ENCODE results near the gene NAA16. TPM values are rescaled to one million over a fixed set of nuclear protein-coding genes. Genes with fewer than 3 reads are reported as not detected.

NAA16 gene
- total and polyA plus RNA-seq, 2 donors (not counting 1 experiment from before 2014, with no cell fraction given): 14.3 to 33.5 TPM

DNA sequence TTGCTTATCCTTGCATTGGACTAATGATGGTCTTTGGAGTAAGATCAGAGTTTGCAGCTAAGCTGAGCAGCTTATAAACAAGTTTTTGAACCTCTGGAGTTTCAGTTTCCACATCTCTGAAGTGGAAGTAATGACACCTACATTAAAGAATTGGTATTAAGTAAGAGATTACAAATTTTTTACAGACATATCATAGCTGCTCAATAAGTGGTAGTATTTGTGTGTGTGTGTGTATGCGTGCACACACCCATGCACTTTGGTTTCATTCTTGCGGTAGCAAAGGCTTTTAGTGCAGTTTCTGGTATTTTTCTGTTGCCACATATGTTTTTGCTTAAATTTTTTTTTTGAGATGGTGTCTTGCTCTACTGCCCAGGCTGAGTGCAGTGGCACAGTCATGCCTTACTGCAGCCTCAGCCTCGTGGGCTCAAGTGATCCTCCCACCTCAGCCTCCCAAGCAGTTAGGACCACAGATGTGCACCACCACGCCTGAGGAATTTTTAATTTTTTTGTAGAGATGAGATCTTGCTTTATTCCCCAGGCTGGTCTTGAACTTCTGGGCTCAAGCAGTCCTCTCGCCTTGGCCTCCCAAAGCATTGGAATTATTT, 4.5 kb downstream of the NAA16 start:
- no peak for TF ChIP-seq EZH2 (IDR thresholded peaks at IDR 0.05; ENCODE audit: borderline replicate concordance, insufficient read depth, low read depth, low read length, poor library complexity, severe bottlenecking)
- TF ChIP-seq, protein P1, sequence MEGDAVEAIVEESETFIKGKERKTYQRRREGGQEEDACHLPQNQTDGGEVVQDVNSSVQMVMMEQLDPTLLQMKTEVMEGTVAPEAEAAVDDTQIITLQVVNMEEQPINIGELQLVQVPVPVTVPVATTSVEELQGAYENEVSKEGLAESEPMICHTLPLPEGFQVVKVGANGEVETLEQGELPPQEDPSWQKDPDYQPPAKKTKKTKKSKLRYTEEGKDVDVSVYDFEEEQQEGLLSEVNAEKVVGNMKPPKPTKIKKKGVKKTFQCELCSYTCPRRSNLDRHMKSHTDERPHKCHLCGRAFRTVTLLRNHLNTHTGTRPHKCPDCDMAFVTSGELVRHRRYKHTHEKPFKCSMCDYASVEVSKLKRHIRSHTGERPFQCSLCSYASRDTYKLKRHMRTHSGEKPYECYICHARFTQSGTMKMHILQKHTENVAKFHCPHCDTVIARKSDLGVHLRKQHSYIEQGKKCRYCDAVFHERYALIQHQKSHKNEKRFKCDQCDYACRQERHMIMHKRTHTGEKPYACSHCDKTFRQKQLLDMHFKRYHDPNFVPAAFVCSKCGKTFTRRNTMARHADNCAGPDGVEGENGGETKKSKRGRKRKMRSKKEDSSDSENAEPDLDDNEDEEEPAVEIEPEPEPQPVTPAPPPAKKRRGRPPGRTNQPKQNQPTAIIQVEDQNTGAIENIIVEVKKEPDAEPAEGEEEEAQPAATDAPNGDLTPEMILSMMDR (IDR thresholded peaks at IDR 0.05): no peak
- no peaks in the 10 kb centered on the region for H3K9me3 Mint-ChIP-seq (ENCODE audit: insufficient read depth)
- no peak overlapping the region for H2AFZ ChIP-seq (ENCODE audit: insufficient read depth, low read depth, low read length, poor library complexity, severe bottlenecking)
- H3K4me3 ChIP-seq (ENCODE audit: control extremely low read depth in 1 of 5, extremely low read depth in 1 of 5, insufficient read depth in 1 of 5, low read depth in 2 of 5, low read length in 4 of 5): no peak overlapping the region
- H3K27me3 ChIP-seq (replicated peaks in 1 of 4; ENCODE audit: control extremely low read depth in 1 of 4, control insufficient read depth in 3 of 4, insufficient read depth in 4 of 4, low read length in 3 of 4): no peaks in the 10 kb centered on the region
- peak overlapping the region; percentile 1 for H3K4me3 Mint-ChIP-seq
- peak overlapping the region in 1 of 2 donors; percentile 25 for H3K27ac ChIP-seq (ENCODE audit: low read length in 2 of 2)
- H3K79me2 ChIP-seq (ENCODE audit: control insufficient read depth, insufficient read depth, low read length): peaks cover 86% of the 10 kb centered on the region
- no peaks in the 10 kb centered on the region for H3K36me3 ChIP-seq (replicated peaks in 1 of 2; ENCODE audit: control extremely low read depth in 1 of 2, control insufficient read depth in 1 of 2, extremely low read depth in 1 of 2, insufficient read depth in 2 of 2, low read length in 1 of 2)
- 100% methylated on average over 1 of the region's 5 CpGs for WGBS (ENCODE audit: insufficient coverage)
- peaks cover 25 to 26% of the 10 kb centered on the region in 2 donors for H3K4me1 ChIP-seq (ENCODE audit: control insufficient read depth in 2 of 2, insufficient read depth in 2 of 2, low read length in 2 of 2)
- no peaks in the 10 kb centered on the region for H3K9me3 ChIP-seq (ENCODE audit: control extremely low read depth in 1 of 3, control insufficient read depth in 2 of 3, insufficient read depth in 1 of 3, low read length in 2 of 3)
- CTCF ChIA-PET: no interaction called here
- H3K27me3 Mint-ChIP-seq: no peaks in the 10 kb centered on the region
- peaks cover 34% of the 10 kb centered on the region for H3K4me1 Mint-ChIP-seq
- H3K27ac Mint-ChIP-seq: peak overlapping the region; percentile 32
- H3K4me2 ChIP-seq (replicated peaks; ENCODE audit: low read depth, low read length, poor library complexity, severe bottlenecking): peak overlapping the region; percentile 1
- intact Hi-C loops (cut with micrococcal nuclease): no loop called here
- ATAC-seq (ENCODE audit: low read depth): no peak
- DNase-seq: peak; percentile 20
- H3K9ac ChIP-seq (ENCODE audit: low read length): no peak overlapping the region
- POLR2A ChIA-PET: no interaction called here
- peaks cover 30% of the 10 kb centered on the region for H4K20me1 ChIP-seq (ENCODE audit: control insufficient read depth, insufficient read depth, low read length, poor library complexity, severe bottlenecking)

- intact Hi-C loops (cut with micrococcal nuclease): no loop called here
- H3K4me3 ChIP-seq (ENCODE audit: control extremely low read depth in 1 of 5, extremely low read depth in 1 of 5, insufficient read depth in 1 of 5, low read depth in 2 of 5, low read length in 4 of 5): no peak overlapping the region
- H2AFZ ChIP-seq (ENCODE audit: insufficient read depth, low read depth, low read length, poor library complexity, severe bottlenecking): no peak overlapping the region
- DNase-seq: no peak
- TF ChIP-seq, protein P1 (IDR thresholded peaks at IDR 0.05): no peak
- TF ChIP-seq EZH2 (IDR thresholded peaks at IDR 0.05; ENCODE audit: borderline replicate concordance, insufficient read depth, low read depth, low read length, poor library complexity, severe bottlenecking): no peak
- ATAC-seq (ENCODE audit: low read depth): no peak
- H3K9me3 Mint-ChIP-seq (ENCODE audit: insufficient read depth): no peaks in the 10 kb centered on the region
- no peak overlapping the region for H3K4me3 Mint-ChIP-seq
- no CpG with 5 or more reads among the region's 1 CpG for WGBS (ENCODE audit: insufficient coverage)
- H3K9ac ChIP-seq (ENCODE audit: low read length): no peak overlapping the region
- CTCF ChIA-PET: interaction anchor here (1.6 kb wide), 1 partner anchor 243 kb away, joined by 3 read pairs; no protein-coding TSS in a partner anchor
- no peak overlapping the region for H3K27ac ChIP-seq (ENCODE audit: low read length in 2 of 2)
- no peaks in the 10 kb centered on the region for H3K27me3 ChIP-seq (replicated peaks in 1 of 4; ENCODE audit: control extremely low read depth in 1 of 4, control insufficient read depth in 3 of 4, insufficient read depth in 4 of 4, low read length in 3 of 4)
- POLR2A ChIA-PET: no interaction called here
- no peak overlapping the region for H3K27ac Mint-ChIP-seq
- no peak overlapping the region for H3K4me2 ChIP-seq (replicated peaks; ENCODE audit: low read depth, low read length, poor library complexity, severe bottlenecking)
- H4K20me1 ChIP-seq (ENCODE audit: control insufficient read depth, insufficient read depth, low read length, poor library complexity, severe bottlenecking): peaks cover 30% of the 10 kb centered on the region
- peaks cover 20 to 24% of the 10 kb centered on the region in 2 donors for H3K4me1 ChIP-seq (ENCODE audit: control insufficient read depth in 2 of 2, insufficient read depth in 2 of 2, low read length in 2 of 2)
- H3K4me1 Mint-ChIP-seq: peaks cover 26% of the 10 kb centered on the region
- peaks cover 75% of the 10 kb centered on the region for H3K79me2 ChIP-seq (ENCODE audit: control insufficient read depth, insufficient read depth, low read length)
- H3K36me3 ChIP-seq (replicated peaks in 1 of 2; ENCODE audit: control extremely low read depth in 1 of 2, control insufficient read depth in 1 of 2, extremely low read depth in 1 of 2, insufficient read depth in 2 of 2, low read length in 1 of 2): peaks cover 0 to 3% of the 10 kb centered on the region in 2 experiments
- no peaks in the 10 kb centered on the region for H3K27me3 Mint-ChIP-seq
- no peaks in the 10 kb centered on the region for H3K9me3 ChIP-seq (ENCODE audit: control extremely low read depth in 1 of 3, control insufficient read depth in 2 of 3, insufficient read depth in 1 of 3, low read length in 2 of 3)
Measured at GRCh38 chr13:41317243-41317642, 6.2 kb downstream of the NAA16 start.
